ENCODE results near the gene CNNM3. TPM values are rescaled to one million over a fixed set of nuclear protein-coding genes. Genes with fewer than 3 reads are reported as not detected.

The CNNM3 gene
- total and polyA plus RNA-seq, 12 donors, result 6.7 to 42.4 (median 15.8) TPM

DNA sequence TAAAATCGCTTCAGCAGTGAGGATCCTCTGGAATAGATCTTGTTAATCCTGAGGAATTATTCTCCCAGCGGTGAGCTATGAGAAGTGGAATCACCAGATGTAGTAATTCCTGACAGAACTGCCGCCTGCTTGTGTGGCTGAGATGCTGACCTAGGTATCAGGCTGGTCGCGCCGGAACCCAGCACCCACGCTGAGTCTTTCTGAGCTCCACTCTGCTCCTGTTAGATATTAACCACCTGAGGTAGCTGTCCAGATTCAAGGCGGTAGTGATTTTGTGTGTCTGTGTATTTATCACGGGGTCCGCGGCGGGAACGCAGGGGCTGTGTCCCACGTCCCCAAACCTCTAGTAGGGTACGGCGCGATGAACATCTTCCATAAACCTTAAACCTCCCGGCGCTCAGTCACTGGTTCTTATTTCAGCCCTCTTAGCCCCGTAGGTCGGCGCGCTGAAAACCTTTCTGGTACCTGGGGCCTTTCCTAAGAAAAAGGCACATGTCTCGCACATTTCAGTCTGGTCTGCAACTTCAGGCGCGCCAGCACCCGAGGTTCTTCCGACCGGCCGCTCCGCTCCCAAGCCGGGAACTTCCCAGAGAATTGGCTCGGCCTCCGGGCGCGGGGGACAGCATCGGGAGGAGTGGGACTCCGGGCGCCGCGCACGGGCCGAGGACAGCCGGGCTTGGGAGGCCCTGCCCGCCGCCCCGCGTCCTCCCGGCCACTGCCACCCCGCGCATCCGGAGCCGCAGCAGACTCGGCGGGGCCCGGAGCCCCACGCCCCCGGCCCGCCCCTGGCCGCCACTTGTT is 542 bp upstream of the CNNM3 start:
- Histone ChIP-seq H3K27me3 (no peaks in the 10 kb centered on the region), H3K4me3 (peak overlapping the region; percentile 27 to 69 (median 58)), H3K9me3 (replicated peaks in 1 of 3) (no peaks in the 10 kb centered on the region), H3K4me1 (replicated peaks in 1 of 2) (peaks cover 22 to 43% of the 10 kb centered on the region in 2 donors), H3K36me3 (replicated peaks in 1 of 2) (no peaks in the 10 kb centered on the region), H3K27ac (peak overlapping the region in 4 of 5 donors; percentile 74 to 98 (median 90))
- peak in 1 of 7 donors; percentile 35 for DNase-seq
- intact Hi-C loops (cut with DNase I), result loop anchor here in 1 of 2 donors (10.0 kb wide), 1 partner anchor 49 kb away; no protein-coding TSS in a partner anchor
- WGBS, 4 donors, result 1 to 3% (median 2%) methylated on average over 22 to 60 of the region's 60 CpGs
- TF ChIP-seq, protein P1, sequence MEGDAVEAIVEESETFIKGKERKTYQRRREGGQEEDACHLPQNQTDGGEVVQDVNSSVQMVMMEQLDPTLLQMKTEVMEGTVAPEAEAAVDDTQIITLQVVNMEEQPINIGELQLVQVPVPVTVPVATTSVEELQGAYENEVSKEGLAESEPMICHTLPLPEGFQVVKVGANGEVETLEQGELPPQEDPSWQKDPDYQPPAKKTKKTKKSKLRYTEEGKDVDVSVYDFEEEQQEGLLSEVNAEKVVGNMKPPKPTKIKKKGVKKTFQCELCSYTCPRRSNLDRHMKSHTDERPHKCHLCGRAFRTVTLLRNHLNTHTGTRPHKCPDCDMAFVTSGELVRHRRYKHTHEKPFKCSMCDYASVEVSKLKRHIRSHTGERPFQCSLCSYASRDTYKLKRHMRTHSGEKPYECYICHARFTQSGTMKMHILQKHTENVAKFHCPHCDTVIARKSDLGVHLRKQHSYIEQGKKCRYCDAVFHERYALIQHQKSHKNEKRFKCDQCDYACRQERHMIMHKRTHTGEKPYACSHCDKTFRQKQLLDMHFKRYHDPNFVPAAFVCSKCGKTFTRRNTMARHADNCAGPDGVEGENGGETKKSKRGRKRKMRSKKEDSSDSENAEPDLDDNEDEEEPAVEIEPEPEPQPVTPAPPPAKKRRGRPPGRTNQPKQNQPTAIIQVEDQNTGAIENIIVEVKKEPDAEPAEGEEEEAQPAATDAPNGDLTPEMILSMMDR (IDR thresholded peaks at IDR 0.05), result no peak
- TF ChIP-seq POLR2A (IDR thresholded peaks at IDR 0.05), result no peak

- peaks cover 22 to 50% of the 10 kb centered on the region in 2 donors for H3K4me1 ChIP-seq (replicated peaks in 1 of 2)
- no peaks in the 10 kb centered on the region for H3K27me3 ChIP-seq
- peak in 2 of 7 donors; percentile 27 to 41 for DNase-seq
- no peaks in the 10 kb centered on the region for H3K36me3 ChIP-seq (replicated peaks in 1 of 2)
- H3K27ac ChIP-seq, result peak overlapping the region in 2 of 5 donors; percentile 38 to 98
- WGBS, 4 donors, result 2 to 13% (median 3%) methylated on average over 2 to 89 of the region's 89 CpGs
- peak overlapping the region in 2 of 4 donors; percentile 7 to 69 for H3K4me3 ChIP-seq
- H3K9me3 ChIP-seq (replicated peaks in 1 of 3), result no peaks in the 10 kb centered on the region
- intact Hi-C loops (cut with DNase I), result loop anchor here in 1 of 2 donors (10.0 kb wide), 1 partner anchor 48 kb away; no protein-coding TSS in a partner anchor
- TF ChIP-seq POLR2A (IDR thresholded peaks at IDR 0.05), result no peak
- TF ChIP-seq, protein P1 (IDR thresholded peaks at IDR 0.05), result peak in 1 of 6 experiments; percentile 12
Observed at GRCh38 chr2:96816836-96817702, 1.0 kb downstream of the CNNM3 start.

- no peak for DNase-seq
- Histone ChIP-seq H3K27ac (no peak overlapping the region), H3K27me3 (no peaks in the 10 kb centered on the region), H3K4me1 (replicated peaks in 1 of 2) (peaks cover 22 to 50% of the 10 kb centered on the region in 2 donors), H3K4me3 (peak overlapping the region in 1 of 4 donors; percentile 69), H3K9me3 (replicated peaks in 1 of 3) (no peaks in the 10 kb centered on the region), H3K36me3 (replicated peaks in 1 of 2) (peaks cover 0 to 3% of the 10 kb centered on the region in 2 donors)
- intact Hi-C loops (cut with DNase I), result loop anchor here in 1 of 2 donors (10.0 kb wide), 1 partner anchor 47 kb away; no protein-coding TSS in a partner anchor
- WGBS, 4 donors, result 80 to 92% (median 83%) methylated on average over 8 of the region's 8 CpGs
- TF ChIP-seq POLR2A (IDR thresholded peaks at IDR 0.05), result no peak
- TF ChIP-seq, protein P1 (IDR thresholded peaks at IDR 0.05), result no peak
Observed at GRCh38 chr2:96817882-96818281, 1.8 kb downstream of the CNNM3 start.

All from adrenal gland (tissue), 12 donors.